Upper lobe of left lung (tissue), 6 donors: ENCODE results near the gene KCNAB1. TPM values are rescaled to one million over a fixed set of nuclear protein-coding genes. Genes with fewer than 3 reads are reported as not detected.

Experiments
- ATAC-seq, 2 donors: fragments of 200-7000 bp; cut with Tn5 transposase; one replicate each; pipeline ENCODE4 v1.9.1; 2022; ENCODE audit warnings: mild to moderate bottlenecking in 2 of 2, moderate library complexity in 2 of 2; ENCODE audit not compliant: low FRiP score in 2 of 2
- DNase-seq, 2 donors: peaks; one replicate each; pipeline ENCODE4 v3.0.0-alpha.2; 2019 to 2020
- H3K27ac ChIP-seq, 4 donors: fragments of 200-600 bp; sonication (generic); one replicate each; pipeline ENCODE4 v1.5.1; 2016 to 2019
- H3K27me3 ChIP-seq, 4 donors: fragments of 200-600 bp; sonication (generic); one replicate each; pipeline ENCODE4 v1.5.1; 2017 to 2019
- H3K36me3 ChIP-seq, 4 donors: fragments of 200-600 bp; sonication (generic); one replicate each; pipeline ENCODE4 v1.5.1; 2016 to 2019
- H3K4me1 ChIP-seq, 4 donors: fragments of 200-600 bp; sonication (generic); one replicate each; pipeline ENCODE4 v1.5.1; 2018 to 2019
- H3K4me3 ChIP-seq, 4 donors: fragments of 200-600 bp; sonication (generic); one replicate each; pipeline ENCODE4 v1.5.1; 2017 to 2019; ENCODE audit warnings: mild to moderate bottlenecking in 2 of 4, moderate library complexity in 1 of 4
- H3K9me3 ChIP-seq, 4 donors: fragments of 200-600 bp; sonication (generic); one replicate each; pipeline ENCODE4 v1.5.1; 2018 to 2019
- EP300 ChIP-seq, 4 donors: sonication (generic); formaldehyde crosslinking; IDR thresholded peaks; one replicate each; pipeline ENCODE4 v1.5.1; 2017; ENCODE audit warnings: antibody characterized with exemption in 4 of 4, control low read depth in 2 of 4
- POLR2A ChIP-seq, 4 donors: fragments of 450-650 bp; IDR thresholded peaks; one replicate each; pipeline ENCODE4 v1.5.1; 2016 to 2017; ENCODE audit warnings: antibody characterized with exemption in 4 of 4, mild to moderate bottlenecking in 2 of 4
- POLR2AphosphoS5 ChIP-seq, 2 donors: sonication (generic); formaldehyde crosslinking; IDR thresholded peaks; one replicate each; pipeline ENCODE4 v1.5.1; 2017; ENCODE audit warnings: antibody characterized with exemption in 2 of 2
- WGBS, 2 donors: methylation state at CpG; one replicate each; pipeline ENCODE4 v1.1.5; 2017 to 2018; 5-methylcytosine and 5-hydroxymethylcytosine counted together
- total RNA-seq, 6 donors: library from RNA; depleted of rRNA in 4 of 6; stranded (reverse); fragments of >200 nt in 4 of 6; gene quantifications; one replicate each; pipeline versions ENCODE4 v1.1.0 to v1.2.1, GENCODE V29; 2016 to 2021
- TF ChIP-seq, protein P1 (sequence below), 6 experiments: fragments of 450-650 bp in 4 of 6; fragments of 200-600 bp in 2 of 6; sonication (generic) in 2 of 6; IDR thresholded peaks; one replicate each; pipeline ENCODE4 v1.5.1; 2016 to 2019; ENCODE audit warnings: antibody characterized with exemption in 6 of 6
- donor health status: DM: no; HTN: no; CAD: no; lungs with moderate emphysema.
- donor health status: DM: no; HTN: yes; CAD: no; lungs with severe emphysema.

Gene KCNAB1
- total RNA-seq, 6 donors from 2014 or later = 0.79 to 5.2 (median 3.0) TPM

DNA sequence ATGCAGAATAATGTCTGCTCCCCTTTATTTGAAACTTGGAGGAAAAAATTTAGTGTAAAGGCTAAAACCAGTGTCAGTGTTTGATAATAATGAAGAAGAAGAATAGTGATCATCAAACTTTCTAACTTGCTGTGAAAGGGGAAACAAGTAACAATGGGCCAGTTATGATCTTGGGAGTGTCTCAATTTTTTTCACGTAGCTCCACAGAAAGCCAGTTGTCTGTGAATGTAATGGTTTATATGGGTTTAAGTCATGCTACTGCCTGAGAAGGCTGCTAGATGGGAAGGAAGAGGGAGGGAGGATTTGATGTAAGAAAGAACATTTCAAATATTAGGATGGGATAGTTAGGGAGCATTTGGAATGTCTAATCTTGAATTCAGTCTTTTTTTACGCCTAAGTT is 455.7 kb downstream of the KCNAB1 start:
- peak overlapping the region in 1 of 4 donors; percentile 5 for H3K27ac ChIP-seq
- TF ChIP-seq EP300 (IDR thresholded peaks at IDR 0.05) (no peak), POLR2A (IDR thresholded peaks at IDR 0.05) (no peak), POLR2AphosphoS5 (IDR thresholded peaks at IDR 0.05) (no peak)
- TF ChIP-seq, protein P1, sequence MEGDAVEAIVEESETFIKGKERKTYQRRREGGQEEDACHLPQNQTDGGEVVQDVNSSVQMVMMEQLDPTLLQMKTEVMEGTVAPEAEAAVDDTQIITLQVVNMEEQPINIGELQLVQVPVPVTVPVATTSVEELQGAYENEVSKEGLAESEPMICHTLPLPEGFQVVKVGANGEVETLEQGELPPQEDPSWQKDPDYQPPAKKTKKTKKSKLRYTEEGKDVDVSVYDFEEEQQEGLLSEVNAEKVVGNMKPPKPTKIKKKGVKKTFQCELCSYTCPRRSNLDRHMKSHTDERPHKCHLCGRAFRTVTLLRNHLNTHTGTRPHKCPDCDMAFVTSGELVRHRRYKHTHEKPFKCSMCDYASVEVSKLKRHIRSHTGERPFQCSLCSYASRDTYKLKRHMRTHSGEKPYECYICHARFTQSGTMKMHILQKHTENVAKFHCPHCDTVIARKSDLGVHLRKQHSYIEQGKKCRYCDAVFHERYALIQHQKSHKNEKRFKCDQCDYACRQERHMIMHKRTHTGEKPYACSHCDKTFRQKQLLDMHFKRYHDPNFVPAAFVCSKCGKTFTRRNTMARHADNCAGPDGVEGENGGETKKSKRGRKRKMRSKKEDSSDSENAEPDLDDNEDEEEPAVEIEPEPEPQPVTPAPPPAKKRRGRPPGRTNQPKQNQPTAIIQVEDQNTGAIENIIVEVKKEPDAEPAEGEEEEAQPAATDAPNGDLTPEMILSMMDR (IDR thresholded peaks at IDR 0.05) = no peak
- no peaks in the 10 kb centered on the region for H3K9me3 ChIP-seq
- no peak for ATAC-seq
- peaks cover 0 to 6% (median 0%) of the 10 kb centered on the region in 4 donors for H3K4me1 ChIP-seq
- no peaks in the 10 kb centered on the region for H3K27me3 ChIP-seq
- H3K36me3 ChIP-seq = no peaks in the 10 kb centered on the region
- no peak for DNase-seq
- 77 to 86% methylated on average over 2 of the region's 2 CpGs for WGBS, 2 donors
- no peak overlapping the region for H3K4me3 ChIP-seq

DNA sequence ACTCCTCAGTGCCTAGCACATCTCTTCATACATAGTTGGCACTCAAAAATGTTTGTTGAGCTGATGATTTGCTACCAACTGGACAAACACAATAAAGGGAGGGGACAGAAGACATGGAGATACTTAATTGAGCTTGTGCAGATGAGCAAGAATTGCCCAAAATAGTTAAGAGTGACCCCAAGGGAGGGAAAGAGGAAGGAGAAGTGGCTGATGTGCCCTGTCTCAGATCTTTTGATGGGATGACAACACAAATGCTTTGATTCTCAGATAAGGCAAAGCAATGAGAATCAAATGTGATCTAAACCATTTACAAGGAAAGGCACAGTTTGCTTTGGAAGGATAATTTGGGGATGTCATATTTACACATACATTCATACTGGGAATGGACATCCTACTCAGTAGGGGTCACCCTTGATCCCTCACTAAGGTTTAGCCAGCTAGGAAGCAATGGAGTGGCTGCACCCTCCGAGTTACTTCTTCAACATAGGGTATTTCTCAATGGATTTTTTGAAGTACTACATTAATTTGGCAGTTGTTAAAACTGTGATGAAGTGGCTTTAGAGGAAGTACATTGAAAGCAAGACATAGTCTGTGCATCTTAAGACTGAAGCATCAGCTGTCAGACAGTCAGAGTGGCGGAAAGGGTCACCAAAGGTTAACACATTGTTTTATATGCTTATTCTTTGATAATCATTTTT is 456.4 kb downstream of the KCNAB1 start:
- no peaks in the 10 kb centered on the region for H3K27me3 ChIP-seq
- no peaks in the 10 kb centered on the region for H3K9me3 ChIP-seq
- H3K36me3 ChIP-seq = no peaks in the 10 kb centered on the region
- ATAC-seq (peak; percentile 65 to 72), DNase-seq (peak in 1 of 2 donors; percentile 63)
- TF ChIP-seq, protein P1 (IDR thresholded peaks at IDR 0.05) = peak in 2 of 6 experiments; percentile 24 to 42
- TF ChIP-seq POLR2A (IDR thresholded peaks at IDR 0.05) (no peak), POLR2AphosphoS5 (IDR thresholded peaks at IDR 0.05) (no peak), EP300 (IDR thresholded peaks at IDR 0.05) (no peak)
- H3K27ac ChIP-seq = peak overlapping the region in 1 of 4 donors; percentile 5
- WGBS, 2 donors = 50 to 51% methylated on average over 2 of the region's 2 CpGs
- H3K4me3 ChIP-seq = no peak overlapping the region
- peaks cover 0 to 6% (median 0%) of the 10 kb centered on the region in 4 donors for H3K4me1 ChIP-seq

DNA sequence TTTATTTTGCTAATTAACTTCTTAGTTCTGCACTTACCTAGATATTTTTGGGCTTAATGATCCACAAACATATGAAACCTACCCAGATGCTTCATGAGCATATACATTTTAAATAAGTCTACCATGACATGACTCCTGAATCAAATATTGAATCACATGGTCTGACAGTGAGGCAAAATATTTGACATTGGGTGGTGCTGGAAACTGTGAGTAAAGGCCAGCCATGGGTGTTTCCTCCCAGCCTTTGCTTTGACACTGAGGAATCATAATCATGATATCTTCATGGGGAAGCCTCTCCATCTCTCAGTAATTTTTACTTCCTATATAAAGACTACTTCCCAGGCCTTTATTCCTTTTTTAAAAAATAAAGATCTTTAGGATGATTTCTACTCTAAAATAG is 457.4 kb downstream of the KCNAB1 start:
- H3K27me3 ChIP-seq = no peaks in the 10 kb centered on the region
- TF ChIP-seq, protein P1 (IDR thresholded peaks at IDR 0.05) = no peak
- TF ChIP-seq POLR2A (IDR thresholded peaks at IDR 0.05) (no peak), POLR2AphosphoS5 (IDR thresholded peaks at IDR 0.05) (no peak), EP300 (IDR thresholded peaks at IDR 0.05) (no peak)
- H3K36me3 ChIP-seq = no peaks in the 10 kb centered on the region
- H3K4me3 ChIP-seq = no peak overlapping the region
- no peaks in the 10 kb centered on the region for H3K9me3 ChIP-seq
- DNase-seq (no peak), ATAC-seq (peak in 1 of 2 donors; percentile 28)
- H3K4me1 ChIP-seq = peaks cover 0 to 6% (median 0%) of the 10 kb centered on the region in 4 donors
- no peak overlapping the region for H3K27ac ChIP-seq

DNA sequence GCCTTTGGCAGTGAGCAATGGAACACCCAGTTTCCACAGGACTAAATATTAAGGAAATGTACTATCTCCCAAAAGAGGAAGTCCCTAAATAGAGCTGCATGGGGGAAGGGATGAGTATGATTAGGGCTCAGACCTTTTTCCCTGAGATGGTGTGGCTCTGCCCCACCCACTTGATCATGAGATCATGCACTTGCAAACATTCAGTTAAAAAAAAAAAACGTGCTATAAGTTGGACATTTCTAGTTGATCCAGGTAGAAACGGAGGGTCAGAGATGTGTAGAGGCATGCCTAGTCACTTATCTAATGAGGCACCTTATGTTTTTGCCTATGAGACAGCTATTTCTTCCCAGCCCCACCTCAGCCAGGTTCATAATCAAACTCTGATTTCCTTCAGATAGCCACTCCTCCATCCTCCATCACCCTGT is 459.1 kb downstream of the KCNAB1 start:
- WGBS, 2 donors = 47 to 61% methylated on average over 2 of the region's 2 CpGs
- Histone ChIP-seq H3K9me3 (no peaks in the 10 kb centered on the region), H3K4me1 (peaks cover 0 to 6% (median 0%) of the 10 kb centered on the region in 4 donors), H3K36me3 (no peaks in the 10 kb centered on the region), H3K27ac (no peak overlapping the region), H3K4me3 (no peak overlapping the region), H3K27me3 (no peaks in the 10 kb centered on the region)
- TF ChIP-seq, protein P1 (IDR thresholded peaks at IDR 0.05) = no peak
- TF ChIP-seq EP300 (IDR thresholded peaks at IDR 0.05) (no peak), POLR2AphosphoS5 (IDR thresholded peaks at IDR 0.05) (no peak), POLR2A (IDR thresholded peaks at IDR 0.05) (no peak)
- DNase-seq (peak in 1 of 2 donors; percentile 25), ATAC-seq (peak in 1 of 2 donors; percentile 78)

DNA sequence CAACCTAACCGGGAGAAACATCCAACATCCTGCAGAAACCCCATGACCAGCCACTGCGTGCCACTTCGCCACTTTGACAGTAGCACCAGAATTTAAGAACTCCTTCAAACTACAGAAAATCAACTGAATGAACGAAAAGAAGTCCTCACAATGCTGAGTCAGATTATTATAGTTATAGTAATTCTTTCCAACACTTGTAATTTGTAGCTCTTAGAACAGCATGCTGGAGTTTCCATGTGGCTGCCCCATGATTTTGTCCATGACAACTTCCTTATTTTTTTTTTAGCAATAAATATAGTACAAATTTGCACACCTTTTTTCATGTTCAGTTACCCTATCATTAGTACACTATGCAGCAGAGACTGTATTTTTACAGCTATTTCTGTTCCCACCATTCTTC is 460.7 kb downstream of the KCNAB1 start:
- Histone ChIP-seq H3K36me3 (no peaks in the 10 kb centered on the region), H3K9me3 (no peaks in the 10 kb centered on the region), H3K27me3 (no peaks in the 10 kb centered on the region), H3K4me1 (peaks cover 0 to 6% (median 0%) of the 10 kb centered on the region in 4 donors), H3K27ac (no peak overlapping the region), H3K4me3 (no peak overlapping the region)
- ATAC-seq = no peak
- TF ChIP-seq POLR2A (IDR thresholded peaks at IDR 0.05) = no peak
- TF ChIP-seq POLR2AphosphoS5 (IDR thresholded peaks at IDR 0.05) = no peak
- no peak for TF ChIP-seq EP300 (IDR thresholded peaks at IDR 0.05)
- DNase-seq = no peak
- WGBS, 2 donors = 91 to 94% methylated on average over 4 of the region's 4 CpGs
